Aorta (tissue), 5 donors: ENCODE data around the gene SFR1. TPM values are rescaled to one million over a fixed set of nuclear protein-coding genes. Genes with fewer than 3 reads are reported as not detected.

Experiments used
- ATAC-seq: fragments of 200-7000 bp; cut with Tn5 transposase; one replicate; pipeline ENCODE4 v1.9.1; 2022; ENCODE audit warnings: moderate library complexity; ENCODE audit not compliant: low FRiP score
- DNase-seq, 2 donors: peaks; one replicate each; pipeline ENCODE4 v3.0.0-alpha.2; 2020
- H3K27ac ChIP-seq, 2 donors: one replicate each; pipeline ENCODE4 v1.5.1; 2013; ENCODE audit warnings: low read length in 2 of 2, mild to moderate bottlenecking in 2 of 2, moderate library complexity in 2 of 2, control low read depth in 1 of 2, inconsistent platforms in 1 of 2, low read depth in 1 of 2
- H3K27me3 ChIP-seq, 2 donors: one replicate each; pipeline ENCODE4 v1.6.1; 2013; ENCODE audit warnings: control low read depth in 1 of 2, low read length in 1 of 2, mild to moderate bottlenecking in 1 of 2, moderate library complexity in 1 of 2; ENCODE audit not compliant: insufficient read depth in 2 of 2, control insufficient read depth in 1 of 2
- H3K36me3 ChIP-seq, 2 donors: one replicate each; pipeline ENCODE4 v1.6.1; 2013; ENCODE audit warnings: control low read depth in 1 of 2, low read length in 1 of 2, mild to moderate bottlenecking in 1 of 2; ENCODE audit not compliant: insufficient read depth in 2 of 2, control insufficient read depth in 1 of 2
- H3K4me1 ChIP-seq, 2 donors: one replicate each; pipeline ENCODE4 v1.6.1; 2013; ENCODE audit warnings: low read length in 2 of 2, control low read depth in 1 of 2, mild to moderate bottlenecking in 1 of 2, moderate library complexity in 1 of 2; ENCODE audit not compliant: insufficient read depth in 2 of 2, control insufficient read depth in 1 of 2
- H3K4me3 ChIP-seq, 2 donors: one replicate each; pipeline ENCODE4 v1.5.1; 2013; ENCODE audit warnings: low read length in 2 of 2, control low read depth in 1 of 2, mild to moderate bottlenecking in 1 of 2
- H3K9me3 ChIP-seq: one replicate; pipeline ENCODE4 v1.6.1; 2013; ENCODE audit warnings: mild to moderate bottlenecking, low read length; ENCODE audit not compliant: control insufficient read depth
- WGBS, 2 donors: extraction: QIAGEN DNeasy Blood & Tissue Kit; methylation state at CpG; one replicate each; pipeline ENCODE4 v1.1.7; 2013; 5-methylcytosine and 5-hydroxymethylcytosine counted together
- intact Hi-C, 2 donors: fragments of 100-400 bp; cut with DNase I; formaldehyde crosslinking; loops; one replicate each; pipeline versions ENCODE4 v1.14.2 to v1.15.0; 2022
- polyA plus RNA-seq, 2 donors: library from polyadenylated mRNA; stranded (reverse); fragments of 200-250 nt; gene quantifications; one replicate each; pipeline ENCODE4 v1.2.3, GENCODE V29; 2013
- total RNA-seq, 2 donors: library from RNA; stranded (reverse); fragmentation: NEBNext Ultra II Directional; extraction: Animal tissue kit (Norgen Biotek cat#: 25700); gene quantifications; one replicate each; pipeline ENCODE4 v1.2.1, GENCODE V29; 2021
- donor health status: healthy with polysubstance abuse.
- donor health status: Bipolar disorder and iron deficiency.
- donor health status: DM: no; HTN: no; CAD: no.
- donor health status: DM: no; HTN: no; CAD: no.
- donor health status: DM: yes; HTN: yes; CAD: no.

SFR1 gene
- total and polyA plus RNA-seq, 4 donors = 6.0 to 8.9 (median 6.6) TPM

DNA sequence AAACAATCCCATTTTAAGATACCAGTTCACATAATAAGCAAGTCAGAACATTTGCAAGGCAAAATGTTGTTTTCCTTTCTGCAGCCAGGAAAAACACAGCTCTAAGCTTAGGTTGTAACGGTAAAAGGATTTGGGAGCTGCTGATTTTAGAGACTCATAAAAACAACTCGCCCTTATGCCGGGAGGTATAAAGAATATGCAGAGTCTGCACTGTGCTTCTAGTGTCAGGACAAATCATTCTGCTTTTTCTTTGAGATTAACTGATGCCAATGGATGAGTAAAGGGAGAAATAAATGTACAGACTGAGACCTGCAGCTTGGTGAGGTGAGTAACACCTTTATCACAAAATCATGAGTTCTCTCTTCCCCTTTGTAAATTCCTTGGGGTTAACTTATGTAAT is 2.0 kb upstream of the SFR1 start:
- no peaks in the 10 kb centered on the region for H3K9me3 ChIP-seq
- no peaks in the 10 kb centered on the region for H3K36me3 ChIP-seq
- H3K27me3 ChIP-seq = no peaks in the 10 kb centered on the region
- H3K4me1 ChIP-seq = no peaks in the 10 kb centered on the region
- DNase-seq (no peak), ATAC-seq (no peak)
- no peak overlapping the region for H3K27ac ChIP-seq
- no peak overlapping the region for H3K4me3 ChIP-seq
- intact Hi-C loops = loop anchor here (5.0 kb wide), 5 partner anchors 73 to 233 kb away; partner anchors contain the start of gene STN1 (in 1 of the 2)
- WGBS, 2 donors = 2 to 6% methylated on average over 3 of the region's 3 CpGs

DNA sequence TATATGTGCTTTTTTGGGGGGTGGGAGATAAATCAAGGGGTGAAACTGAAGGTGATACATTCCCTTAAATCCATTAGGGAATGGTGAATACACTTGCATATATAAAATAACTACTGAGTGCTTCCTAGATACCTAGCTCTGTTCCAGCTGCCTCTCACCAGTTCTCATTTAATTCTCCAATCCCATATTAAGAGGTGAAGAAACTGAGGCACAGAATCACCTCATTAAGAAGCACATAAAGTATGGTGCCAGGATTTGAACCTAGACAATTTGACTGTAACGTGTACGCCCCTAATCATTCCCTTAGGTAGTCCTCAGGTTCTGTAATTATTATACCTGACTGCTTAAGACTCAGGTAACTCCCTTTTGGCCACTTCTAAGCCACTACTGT is 1.5 kb upstream of the SFR1 start:
- WGBS, 2 donors = 27% methylated on average over 2 of the region's 2 CpGs
- intact Hi-C loops = loop anchor here (5.0 kb wide), 4 partner anchors 73 to 233 kb away; partner anchors contain the start of gene STN1 (in 1 of the 2)
- H3K9me3 ChIP-seq = no peaks in the 10 kb centered on the region
- no peaks in the 10 kb centered on the region for H3K4me1 ChIP-seq
- peak overlapping the region in 1 of 2 donors; percentile 67 for H3K4me3 ChIP-seq
- no peak for DNase-seq
- H3K27me3 ChIP-seq = no peaks in the 10 kb centered on the region
- ATAC-seq = no peak
- no peaks in the 10 kb centered on the region for H3K36me3 ChIP-seq
- H3K27ac ChIP-seq = peak overlapping the region in 1 of 2 donors; percentile 88

DNA sequence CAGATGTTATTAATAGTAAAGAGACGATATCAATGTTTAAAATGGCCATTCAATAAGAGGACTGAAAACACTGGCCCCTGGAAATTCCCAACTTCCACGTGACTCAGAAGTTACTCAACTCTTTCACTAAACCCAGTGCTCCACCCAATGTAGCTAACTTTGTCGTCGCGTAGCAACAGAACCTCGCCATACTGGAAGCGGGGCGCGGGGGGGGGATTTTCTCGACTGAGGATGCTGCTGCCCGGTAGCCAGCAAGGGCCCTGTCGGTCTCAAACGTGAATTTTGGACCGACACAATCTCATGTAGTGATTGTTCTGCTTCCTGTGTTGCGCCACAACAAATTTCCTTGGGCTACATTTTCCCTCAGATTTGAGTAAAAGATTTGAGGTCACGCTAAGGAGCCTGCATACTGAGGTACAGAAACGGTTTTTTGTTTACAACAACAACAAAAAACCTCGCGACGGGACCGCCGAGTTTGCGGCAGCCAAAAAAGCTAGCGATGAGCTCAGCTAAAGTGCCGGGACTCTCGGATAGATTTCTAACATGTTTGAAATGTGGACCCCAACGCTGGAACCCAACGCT is 977 bp upstream of the SFR1 start:
- peak overlapping the region; percentile 94 to 96 for H3K27ac ChIP-seq
- H3K27me3 ChIP-seq = no peaks in the 10 kb centered on the region
- ATAC-seq (peak; percentile 91), DNase-seq (peak; percentile 95 to 96)
- no peaks in the 10 kb centered on the region for H3K4me1 ChIP-seq
- 0% methylated on average over 28 of the region's 28 CpGs for WGBS, 2 donors
- intact Hi-C loops = loop anchor here (1.0 to 5.0 kb wide), 5 partner anchors 74 to 234 kb away; partner anchors contain the start of genes SLK (in 1 of the 2) and STN1 (in 1 of the 2)
- peak overlapping the region; percentile 67 to 81 for H3K4me3 ChIP-seq
- no peaks in the 10 kb centered on the region for H3K9me3 ChIP-seq
- H3K36me3 ChIP-seq = no peaks in the 10 kb centered on the region

DNA sequence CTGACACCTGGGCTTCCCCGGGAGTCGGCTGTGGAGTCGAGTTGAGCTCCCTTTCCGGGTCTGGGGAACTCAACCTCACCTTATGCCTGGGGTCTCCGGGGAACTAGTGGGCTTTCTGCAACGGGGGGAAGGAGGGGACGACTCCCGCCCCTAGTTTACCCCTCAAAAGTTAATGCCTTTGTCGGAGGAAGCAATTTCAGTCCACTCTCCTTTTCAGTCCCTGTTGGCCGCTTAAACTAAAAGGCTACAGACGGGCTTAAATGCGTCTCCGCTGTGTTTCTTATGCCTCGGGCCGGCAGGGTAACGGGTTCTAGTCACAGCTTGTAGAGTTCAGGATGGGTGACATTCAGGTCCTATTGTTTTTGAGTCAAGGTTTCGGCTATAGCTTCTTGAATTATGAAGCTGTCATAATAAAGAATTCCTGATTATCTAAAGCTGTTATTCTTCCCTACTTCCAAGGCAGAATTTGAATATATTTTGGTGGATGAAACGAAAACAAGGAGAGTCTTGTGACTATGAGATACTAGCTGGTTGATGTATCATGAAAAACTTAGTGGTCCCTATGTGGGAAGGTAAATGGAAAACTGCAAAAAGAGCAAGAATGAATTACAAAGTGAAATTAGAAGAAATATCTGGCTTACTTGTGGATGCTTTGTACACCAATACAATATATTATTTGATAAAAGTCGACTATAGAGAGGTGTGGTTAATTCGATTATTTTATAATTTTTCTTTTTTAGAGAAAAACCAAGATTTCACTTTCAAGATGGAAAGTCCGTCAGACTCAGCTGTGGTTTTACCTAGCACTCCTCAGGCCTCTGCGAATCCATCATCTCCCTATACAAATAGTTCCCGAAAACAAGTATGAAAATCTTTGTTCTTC is 495 bp downstream of the SFR1 start:
- H3K27ac ChIP-seq = peak overlapping the region in 1 of 2 donors; percentile 4
- ATAC-seq (peak; percentile 0), DNase-seq (no peak)
- no peaks in the 10 kb centered on the region for H3K4me1 ChIP-seq
- 18 to 20% methylated on average over 23 of the region's 23 CpGs for WGBS, 2 donors
- intact Hi-C loops = loop anchor here (5.0 kb wide), 4 partner anchors 75 to 235 kb away; partner anchors contain the start of gene STN1 (in 1 of the 2)
- peak overlapping the region; percentile 2 to 69 for H3K4me3 ChIP-seq
- H3K9me3 ChIP-seq = no peaks in the 10 kb centered on the region
- no peaks in the 10 kb centered on the region for H3K36me3 ChIP-seq
- no peaks in the 10 kb centered on the region for H3K27me3 ChIP-seq

DNA sequence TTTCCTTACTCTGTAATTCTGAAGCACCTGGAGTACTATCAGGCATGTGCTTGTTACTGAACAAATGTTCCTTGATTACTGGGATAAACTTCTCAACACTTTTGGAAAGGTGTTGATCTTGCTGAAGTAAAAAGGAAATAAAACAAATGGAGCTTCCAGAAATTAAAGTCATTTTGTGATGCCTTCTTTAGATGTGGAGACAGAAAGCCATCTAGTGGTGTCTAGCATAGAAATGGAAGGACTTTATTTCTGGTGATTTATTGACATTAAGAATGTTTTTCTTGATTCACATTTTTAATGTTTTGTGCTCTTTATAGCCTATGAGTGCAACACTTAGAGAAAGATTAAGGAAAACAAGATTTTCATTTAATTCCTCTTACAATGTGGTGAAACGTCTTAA is 1.4 kb downstream of the SFR1 start:
- DNase-seq (no peak), ATAC-seq (no peak)
- WGBS, 2 donors = 33 to 52% methylated on average over 1 of the region's 1 CpG
- Histone ChIP-seq H3K4me1 (no peaks in the 10 kb centered on the region), H3K36me3 (no peaks in the 10 kb centered on the region), H3K27ac (no peak overlapping the region), H3K27me3 (no peaks in the 10 kb centered on the region), H3K9me3 (no peaks in the 10 kb centered on the region), H3K4me3 (no peak overlapping the region)
- intact Hi-C loops = loop anchor here (5.0 kb wide), 4 partner anchors 76 to 236 kb away; partner anchors contain the start of gene STN1 (in 1 of the 2)

DNA sequence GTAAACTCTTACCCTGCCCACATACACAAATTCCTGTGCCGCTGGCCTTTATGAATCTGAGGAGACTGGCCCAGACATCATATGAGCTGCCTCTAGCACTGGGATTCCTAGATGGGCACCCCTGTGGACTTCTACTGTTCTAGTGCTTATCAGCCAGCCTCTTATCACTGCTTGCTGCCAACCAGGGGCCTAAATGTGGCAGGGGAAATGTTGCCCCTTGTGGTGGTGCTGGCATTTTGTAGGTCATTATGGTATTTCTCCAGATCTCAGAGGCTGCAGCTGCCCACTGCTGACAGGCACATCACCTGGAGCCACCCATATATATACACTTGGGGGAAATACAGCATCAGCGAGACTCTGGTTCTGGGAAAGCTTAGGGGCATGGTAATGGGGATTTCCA is 5.4 kb downstream of the SFR1 start:
- H3K9me3 ChIP-seq = no peaks in the 10 kb centered on the region
- H3K27ac ChIP-seq = no peak overlapping the region
- H3K36me3 ChIP-seq = no peaks in the 10 kb centered on the region
- no peak for DNase-seq
- intact Hi-C loops = no loop called here
- ATAC-seq = no peak
- no peak overlapping the region for H3K4me3 ChIP-seq
- WGBS, 2 donors = 92% methylated on average over 2 of the region's 2 CpGs
- H3K27me3 ChIP-seq = no peaks in the 10 kb centered on the region
- H3K4me1 ChIP-seq = no peaks in the 10 kb centered on the region

DNA sequence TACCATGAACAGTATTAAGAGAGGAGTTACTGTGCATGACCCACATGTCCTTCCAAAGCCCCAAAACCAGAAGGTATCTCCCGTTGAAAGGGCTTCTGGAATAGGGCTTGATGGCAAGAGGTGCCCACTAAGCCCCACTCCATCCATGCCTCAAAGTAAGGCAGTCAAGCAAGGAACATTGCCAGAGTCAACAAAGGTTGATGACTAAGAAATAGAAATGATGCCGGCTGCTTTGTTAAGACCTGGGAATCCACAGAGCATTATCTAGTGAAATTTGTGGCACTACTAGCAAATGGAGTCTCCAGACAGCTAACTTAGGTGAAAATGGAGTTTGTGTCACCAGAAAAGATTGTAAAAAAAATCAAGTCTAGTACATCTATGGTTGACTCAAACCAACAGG is 6.2 kb downstream of the SFR1 start:
- ATAC-seq = no peak

DNA sequence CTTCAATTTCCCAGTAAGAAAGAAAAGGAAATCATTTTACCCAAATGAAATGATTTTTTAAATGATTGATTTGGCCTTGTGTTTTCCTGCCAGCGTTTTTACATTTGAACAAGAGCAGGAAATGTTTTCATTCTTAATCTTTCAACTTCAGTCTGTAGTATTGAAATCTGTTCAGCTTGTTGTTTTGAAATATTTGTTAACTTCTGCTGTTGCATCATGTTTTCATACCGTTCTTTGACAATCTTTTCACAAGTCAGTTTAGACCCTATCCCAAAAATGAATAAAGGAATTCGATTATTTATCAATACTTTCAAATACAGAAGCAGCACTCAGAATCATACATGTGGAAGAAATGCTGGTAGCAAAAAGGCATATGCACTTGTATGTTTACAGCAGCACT is 8.1 kb downstream of the SFR1 start:
- Histone ChIP-seq H3K27me3 (no peaks in the 10 kb centered on the region), H3K27ac (no peak overlapping the region), H3K36me3 (no peaks in the 10 kb centered on the region), H3K4me3 (no peak overlapping the region), H3K4me1 (no peaks in the 10 kb centered on the region), H3K9me3 (no peaks in the 10 kb centered on the region)
- intact Hi-C loops = no loop called here
- no peak for DNase-seq
- no peak for ATAC-seq
- WGBS, 2 donors = 60 to 61% methylated on average over 3 of the region's 3 CpGs

More for the DNA sequence above, 6.2 kb downstream of the SFR1 start:
- H3K9me3 ChIP-seq = no peaks in the 10 kb centered on the region
- 44 to 45% methylated on average over 2 of the region's 2 CpGs for WGBS, 2 donors
- no peaks in the 10 kb centered on the region for H3K27me3 ChIP-seq
- no peak overlapping the region for H3K4me3 ChIP-seq
- no peak for DNase-seq
- H3K36me3 ChIP-seq = no peaks in the 10 kb centered on the region
- intact Hi-C loops = no loop called here
- H3K4me1 ChIP-seq = no peaks in the 10 kb centered on the region
- no peak overlapping the region for H3K27ac ChIP-seq
